H1 (cell line): ENCODE data around the gene FRK. TPM values are rescaled to one million over a fixed set of nuclear protein-coding genes. Genes with fewer than 3 reads are reported as not detected.

ENCODE experiments used
- CTCF ChIA-PET: fragments of 300-600 bp; sonication (Branson Sonifier 250); formaldehyde crosslinking; loops from one replicate; lab custom pipeline; 2021; ENCODE audit not compliant: partially characterized antibody; lab: Charles Lee
- POLR2A ChIA-PET: fragments of 300-600 bp; sonication (Branson Sonifier 250); formaldehyde crosslinking; loops from one replicate; lab custom pipeline; 2021; ENCODE audit warnings: inconsistent platforms; ENCODE audit not compliant: partially characterized antibody; lab: Charles Lee
- DNase-seq, 2 experiments: peaks; one replicate each; pipeline versions ENCODE4 v3.0.0 to v3.0.0-alpha.2; 2010 to 2022; ENCODE audit warnings: low spot score in 2 of 2, low read depth in 1 of 2, mixed read lengths in 1 of 2
- FAIRE-seq: peaks from 2 replicates; lab custom pipeline; 2011; peaks lifted over from hg19 to GRCh38; lab: Jason Lieb, UNC
- H2AFZ ChIP-seq: 2 replicates; pipeline ENCODE4 v1.8.1; 2012; ENCODE audit warnings: low read length, inconsistent platforms
- H2AK5ac ChIP-seq: 2 replicates; pipeline ENCODE4 v1.6.1; 2013; ENCODE audit warnings: low read depth, low read length
- H2BK120ac ChIP-seq: replicated peaks from 2 replicates; pipeline ENCODE3; 2013; ENCODE audit warnings: low read depth, low read length, inconsistent platforms
- H2BK12ac ChIP-seq: 2 replicates; pipeline ENCODE4 v1.6.1; 2013; ENCODE audit warnings: low read depth, low read length
- H2BK15ac ChIP-seq: 2 replicates; pipeline ENCODE4 v1.6.1; 2013; ENCODE audit warnings: low read length
- H2BK20ac ChIP-seq: 2 replicates; pipeline ENCODE4 v1.6.1; 2013; ENCODE audit warnings: low read length
- H2BK5ac ChIP-seq: 2 replicates; pipeline ENCODE4 v1.6.1; 2013; ENCODE audit warnings: low read depth, low read length
- H3K14ac ChIP-seq: 2 replicates; pipeline ENCODE4 v1.6.1; 2013; ENCODE audit warnings: inconsistent platforms; ENCODE audit not compliant: insufficient read length
- H3K18ac ChIP-seq: 2 replicates; pipeline ENCODE4 v1.6.1; 2013; ENCODE audit warnings: low read length; ENCODE audit errors: extremely low read depth
- H3K23ac ChIP-seq: 2 replicates; pipeline ENCODE4 v1.6.1; 2013; ENCODE audit warnings: inconsistent platforms; ENCODE audit not compliant: insufficient read length
- H3K23me2 ChIP-seq: 2 replicates; pipeline ENCODE4 v1.6.1; 2013; ENCODE audit warnings: low read depth, low read length
- H3K27ac ChIP-seq: 2 replicates; pipeline ENCODE4 v1.6.1; 2011; ENCODE audit warnings: low read depth, low read length, inconsistent platforms
- H3K27me3 ChIP-seq, 4 experiments: replicated peaks in 1 of 4; 1 replicate in 1 of 4; 2 replicates in 3 of 4; pipeline versions ENCODE4 v1.6.1 to v1.8.1; 2011 to 2013; ENCODE audit warnings: low read length in 3 of 4, mild to moderate bottlenecking in 3 of 4, inconsistent platforms in 2 of 4, mixed read lengths in 2 of 4, moderate library complexity in 1 of 4; ENCODE audit not compliant: control insufficient read depth in 3 of 4, insufficient read depth in 3 of 4; ENCODE audit errors: extremely low read depth in 1 of 4
- H3K36me3 ChIP-seq, 4 experiments: 2 replicates each; pipeline versions ENCODE4 v1.6.1 to v1.8.1; 2011 to 2013; ENCODE audit warnings: mild to moderate bottlenecking in 4 of 4, low read length in 3 of 4, moderate library complexity in 2 of 4, control low read depth in 1 of 4, inconsistent platforms in 1 of 4; ENCODE audit not compliant: insufficient read depth in 4 of 4, control insufficient read depth in 2 of 4
- H3K4ac ChIP-seq: replicated peaks from 2 replicates; pipeline ENCODE3; 2013; ENCODE audit warnings: low read length, low read depth, mixed read lengths, inconsistent platforms; ENCODE audit not compliant: insufficient read length
- H3K4me1 ChIP-seq, 4 experiments: replicated peaks in 1 of 4; 1 replicate in 1 of 4; 2 replicates in 3 of 4; pipeline versions ENCODE4 v1.6.1 to v1.8.1; 2011 to 2013; ENCODE audit warnings: low read length in 3 of 4, inconsistent platforms in 2 of 4, mixed read lengths in 1 of 4; ENCODE audit not compliant: insufficient read depth in 4 of 4, control insufficient read depth in 3 of 4
- H3K4me2 ChIP-seq, 2 experiments: 2 replicates each; pipeline versions ENCODE4 v1.6.1 to v1.8.1; 2011 to 2013; ENCODE audit warnings: low read depth in 2 of 2, low read length in 2 of 2, control low read depth in 1 of 2, inconsistent platforms in 1 of 2, mild to moderate bottlenecking in 1 of 2; ENCODE audit not compliant: insufficient read depth in 1 of 2
- H3K4me3 ChIP-seq, 4 experiments: fragments of 200-600, 300-600 bp in 1 of 4; sonication (generic), shearing (Covaris generic), sonication (Bioruptor Twin) in 1 of 4; 2 replicates each; pipeline versions ENCODE4 v1.5.1 to v1.8.1; 2011 to 2016; ENCODE audit warnings: low read length in 4 of 4, low read depth in 3 of 4, control low read depth in 2 of 4, inconsistent platforms in 2 of 4, mild to moderate bottlenecking in 2 of 4, mixed read lengths in 1 of 4, moderate library complexity in 1 of 4; ENCODE audit not compliant: insufficient read depth in 2 of 4; ENCODE audit errors: extremely low read depth in 1 of 4
- H3K56ac ChIP-seq: replicated peaks from 2 replicates; pipeline ENCODE3; 2013; ENCODE audit warnings: low read depth, mild to moderate bottlenecking, mixed read lengths, low read length, inconsistent platforms; ENCODE audit not compliant: insufficient read length
- H3K79me1 ChIP-seq: 2 replicates; pipeline ENCODE4 v1.6.1; 2013; ENCODE audit warnings: low read depth, low read length, control low read depth
- H3K79me2 ChIP-seq, 2 experiments: 2 replicates each; pipeline versions ENCODE4 v1.6.1 to v1.8.1; 2012 to 2013; ENCODE audit warnings: low read length in 2 of 2, mild to moderate bottlenecking in 2 of 2, inconsistent platforms in 1 of 2; ENCODE audit not compliant: insufficient read depth in 2 of 2, control insufficient read depth in 1 of 2
- H3K9ac ChIP-seq, 4 experiments: replicated peaks in 1 of 4; 1 replicate in 1 of 4; 2 replicates in 3 of 4; pipeline versions ENCODE4 v1.6.1 to v1.8.1; 2011 to 2013; ENCODE audit warnings: low read depth in 3 of 4, low read length in 3 of 4, control low read depth in 2 of 4, mild to moderate bottlenecking in 2 of 4, moderate library complexity in 2 of 4, inconsistent platforms in 1 of 4; ENCODE audit errors: extremely low read depth in 1 of 4
- H3K9me3 ChIP-seq, 2 experiments: 2 replicates each; pipeline versions ENCODE4 v1.6.1 to v1.8.1; 2012 to 2013; ENCODE audit warnings: mild to moderate bottlenecking in 2 of 2, moderate library complexity in 2 of 2, control low read depth in 1 of 2, inconsistent platforms in 1 of 2, low read depth in 1 of 2, low read length in 1 of 2, mixed read lengths in 1 of 2; ENCODE audit not compliant: insufficient read depth in 2 of 2
- H4K20me1 ChIP-seq, 2 experiments: replicated peaks in 1 of 2; 2 replicates each; pipeline versions ENCODE3 to v1.8.1; 2011 to 2013; ENCODE audit warnings: inconsistent platforms in 2 of 2, low read length in 2 of 2, mild to moderate bottlenecking in 1 of 2; ENCODE audit not compliant: insufficient read depth in 2 of 2, control insufficient read depth in 1 of 2
- H4K5ac ChIP-seq: 2 replicates; pipeline ENCODE4 v1.6.1; 2013; ENCODE audit warnings: low read length, low read depth, mixed read lengths, inconsistent platforms; ENCODE audit not compliant: insufficient read length
- H4K8ac ChIP-seq: 2 replicates; pipeline ENCODE4 v1.8.0; 2013; ENCODE audit warnings: mild to moderate bottlenecking, moderate library complexity, low read length, inconsistent platforms; ENCODE audit not compliant: insufficient read depth; ENCODE audit errors: extremely low read depth
- H4K91ac ChIP-seq: replicated peaks from 2 replicates; pipeline ENCODE3; 2013; ENCODE audit warnings: low read length, mixed read lengths, inconsistent platforms; ENCODE audit not compliant: insufficient read length
- CEBPB ChIP-seq: IDR thresholded peaks from 2 replicates; pipeline ENCODE4 v1.6.1; 2012; ENCODE audit warnings: low read depth, low read length
- CTBP2 ChIP-seq: IDR thresholded peaks from 2 replicates; pipeline ENCODE4 v1.7.0; 2011; ENCODE audit warnings: borderline replicate concordance, mild to moderate bottlenecking, moderate library complexity, mixed read lengths, low read length; ENCODE audit not compliant: insufficient read depth, insufficient read length
- HDAC6 ChIP-seq: IDR thresholded peaks from one replicate; pipeline ENCODE4 v1.7.1; 2012; ENCODE audit warnings: low read depth, mild to moderate bottlenecking, inconsistent platforms, low read length, moderate library complexity
- KDM1A ChIP-seq: fragments of 200-600, 300-600 bp; sonication (generic); IDR thresholded peaks from 2 replicates; pipeline ENCODE4 v1.7.1; 2016; ENCODE audit warnings: mild to moderate bottlenecking, low read length, borderline replicate concordance
- PHF8 ChIP-seq: fragments of 200-600 bp; sonication (generic); conservative IDR thresholded peaks from 2 replicates; pipeline ENCODE4 v1.7.1; 2012; ENCODE audit warnings: low read depth, mild to moderate bottlenecking, inconsistent platforms, low read length, moderate library complexity
- POLR2AphosphoS5 ChIP-seq: IDR thresholded peaks from 2 replicates; pipeline ENCODE4 v1.6.1; 2011; ENCODE audit warnings: low read depth, low read length
- POU5F1 ChIP-seq: IDR thresholded peaks from 2 replicates; pipeline ENCODE4 v1.6.1; 2011; ENCODE audit warnings: low read depth, mild to moderate bottlenecking, low read length, moderate library complexity
- SIX5 ChIP-seq: IDR thresholded peaks from 2 replicates; pipeline ENCODE4 v1.6.1; 2011; ENCODE audit warnings: mild to moderate bottlenecking, low read depth, low read length
- SP1 ChIP-seq: IDR thresholded peaks from 2 replicates; pipeline ENCODE4 v1.6.1; 2011; ENCODE audit warnings: low read depth, low read length
- WGBS, 2 experiments: shearing (Covaris generic) in 1 of 2; methylation state at CpG; one replicate each; pipeline versions ENCODE4 v1.1.6 to v1.1.7; 2013 to 2015; ENCODE audit warnings: low lambda C conversion rate in 2 of 2, mixed read lengths in 2 of 2, inconsistent platforms in 1 of 2, low coverage in 1 of 2, missing lambda C conversion rate in 1 of 2; ENCODE audit not compliant: insufficient replicate concordance in 2 of 2, insufficient coverage in 1 of 2, insufficient read length in 1 of 2; ENCODE audit errors: extremely low coverage in 1 of 2, missing lambda C conversion rate in 1 of 2; 5-methylcytosine and 5-hydroxymethylcytosine counted together
- polyA plus RNA-seq, 7 experiments: library from polyadenylated mRNA; depleted of rRNA in 3 of 7; stranded (reverse) in 5 of 7; unstranded in 2 of 7; fragments of >200 nt in 5 of 7; fragments of 200-250 nt in 2 of 7; gene quantifications; 1 replicate in 5 of 7; 2 replicates in 1 of 7; 4 replicates in 1 of 7; pipeline versions ENCODE4 v1.2.1 to v1.2.3, GENCODE V29; 2011 to 2013; ENCODE audit warnings: missing spikeins in 2 of 7, mixed read lengths in 2 of 7
- total RNA-seq: library from RNA; stranded (reverse); fragmentation: NEBNext Ultra II Directional; extraction: Animal tissue kit (Norgen Biotek cat#: 25700); gene quantifications from 2 replicates; pipeline ENCODE4 v1.2.1, GENCODE V29; 2021
- TF ChIP-seq, protein P1 (sequence below), 3 experiments: IDR thresholded peaks; 1 replicate in 2 of 3; 2 replicates in 1 of 3; pipeline versions ENCODE4 v1.5.1 to v1.6.1; 2011; ENCODE audit warnings: low read length in 3 of 3, mild to moderate bottlenecking in 3 of 3, inconsistent platforms in 2 of 3, low read depth in 1 of 3, moderate library complexity in 1 of 3; ENCODE audit not compliant: insufficient read depth in 1 of 3; ENCODE audit errors: control extremely low read depth in 1 of 3
- TF ChIP-seq, protein P2 (sequence below): IDR thresholded peaks from 2 replicates; pipeline ENCODE4 v1.6.1; 2011; ENCODE audit warnings: low read length, improper control_type of control experiment

FRK gene
- total and polyA plus RNA-seq, 2 of the 8 experiments (the other 6 are each of a cell fraction or from before 2014, with no cell fraction given): 0.11 to 0.24 TPM

DNA sequence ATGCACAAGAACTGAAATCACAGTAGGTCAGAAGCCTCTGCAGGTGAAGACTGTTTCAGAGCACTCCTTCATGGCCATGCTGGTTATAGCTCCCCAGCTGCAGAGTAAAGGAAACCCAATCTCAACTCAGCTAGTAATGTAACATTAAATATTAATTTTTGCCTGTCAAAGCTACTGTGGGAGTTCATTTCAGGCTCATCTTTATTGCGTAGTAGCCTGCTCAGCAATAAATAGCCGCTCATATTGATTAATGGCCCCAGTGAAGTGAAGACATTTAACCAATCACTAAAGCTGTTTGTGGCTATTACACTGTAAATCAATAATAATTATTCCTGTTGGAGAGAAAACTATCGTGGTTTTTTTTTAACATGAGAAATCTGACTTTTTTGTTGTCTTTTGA lies 101.7 kb downstream of the FRK start:
- no peak overlapping the region for H2BK20ac ChIP-seq
- H4K5ac ChIP-seq: no peak overlapping the region
- no peaks in the 10 kb centered on the region for H3K23me2 ChIP-seq
- DNase-seq (no peak), FAIRE-seq (no peak)
- H3K36me3 ChIP-seq: no peaks in the 10 kb centered on the region
- H3K27me3 ChIP-seq: no peaks in the 10 kb centered on the region
- H3K4me1 ChIP-seq: no peaks in the 10 kb centered on the region
- no peak overlapping the region for H2BK12ac ChIP-seq
- no peak overlapping the region for H3K18ac ChIP-seq
- H3K23ac ChIP-seq: no peak overlapping the region
- WGBS, 2 experiments: 86% methylated on average over 3 of the region's 3 CpGs; no CpG with 5 or more reads in 1 of the 2 experiments
- CTCF ChIA-PET: interaction anchor here (0.6 kb wide), 1 partner anchor 1324 kb away, joined by 3 read pairs; no protein-coding TSS in a partner anchor
- POLR2A ChIA-PET: no interaction called here
- H3K27ac ChIP-seq: no peak overlapping the region
- no peak overlapping the region for H3K4me2 ChIP-seq
- H3K9ac ChIP-seq: no peak overlapping the region
- no peaks in the 10 kb centered on the region for H4K20me1 ChIP-seq
- no peak overlapping the region for H2AFZ ChIP-seq
- H3K9me3 ChIP-seq: no peaks in the 10 kb centered on the region
- no peak overlapping the region for H3K4me3 ChIP-seq
- H4K8ac ChIP-seq: no peak overlapping the region
- no peak overlapping the region for H3K14ac ChIP-seq
- H2BK5ac ChIP-seq: no peak overlapping the region
- no peak overlapping the region for H4K91ac ChIP-seq
- no peaks in the 10 kb centered on the region for H3K79me2 ChIP-seq
- no peak overlapping the region for H3K56ac ChIP-seq
- no peak overlapping the region for H2BK120ac ChIP-seq
- H2AK5ac ChIP-seq: no peak overlapping the region
- H3K4ac ChIP-seq: no peak overlapping the region
- no peaks in the 10 kb centered on the region for H3K79me1 ChIP-seq
- H2BK15ac ChIP-seq: no peak overlapping the region
- TF ChIP-seq CTBP2 (no peak), PHF8 (no peak), CEBPB (no peak), HDAC6 (no peak), POU5F1 (no peak), KDM1A (no peak), POLR2AphosphoS5 (no peak), SIX5 (no peak), SP1 (no peak)
- TF ChIP-seq, protein P1, sequence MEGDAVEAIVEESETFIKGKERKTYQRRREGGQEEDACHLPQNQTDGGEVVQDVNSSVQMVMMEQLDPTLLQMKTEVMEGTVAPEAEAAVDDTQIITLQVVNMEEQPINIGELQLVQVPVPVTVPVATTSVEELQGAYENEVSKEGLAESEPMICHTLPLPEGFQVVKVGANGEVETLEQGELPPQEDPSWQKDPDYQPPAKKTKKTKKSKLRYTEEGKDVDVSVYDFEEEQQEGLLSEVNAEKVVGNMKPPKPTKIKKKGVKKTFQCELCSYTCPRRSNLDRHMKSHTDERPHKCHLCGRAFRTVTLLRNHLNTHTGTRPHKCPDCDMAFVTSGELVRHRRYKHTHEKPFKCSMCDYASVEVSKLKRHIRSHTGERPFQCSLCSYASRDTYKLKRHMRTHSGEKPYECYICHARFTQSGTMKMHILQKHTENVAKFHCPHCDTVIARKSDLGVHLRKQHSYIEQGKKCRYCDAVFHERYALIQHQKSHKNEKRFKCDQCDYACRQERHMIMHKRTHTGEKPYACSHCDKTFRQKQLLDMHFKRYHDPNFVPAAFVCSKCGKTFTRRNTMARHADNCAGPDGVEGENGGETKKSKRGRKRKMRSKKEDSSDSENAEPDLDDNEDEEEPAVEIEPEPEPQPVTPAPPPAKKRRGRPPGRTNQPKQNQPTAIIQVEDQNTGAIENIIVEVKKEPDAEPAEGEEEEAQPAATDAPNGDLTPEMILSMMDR (IDR thresholded peaks at IDR 0.05; ENCODE audit: control extremely low read depth in 1 of 3, insufficient read depth in 1 of 3, low read depth in 1 of 3, low read length in 3 of 3): no peak
- TF ChIP-seq, protein P2, sequence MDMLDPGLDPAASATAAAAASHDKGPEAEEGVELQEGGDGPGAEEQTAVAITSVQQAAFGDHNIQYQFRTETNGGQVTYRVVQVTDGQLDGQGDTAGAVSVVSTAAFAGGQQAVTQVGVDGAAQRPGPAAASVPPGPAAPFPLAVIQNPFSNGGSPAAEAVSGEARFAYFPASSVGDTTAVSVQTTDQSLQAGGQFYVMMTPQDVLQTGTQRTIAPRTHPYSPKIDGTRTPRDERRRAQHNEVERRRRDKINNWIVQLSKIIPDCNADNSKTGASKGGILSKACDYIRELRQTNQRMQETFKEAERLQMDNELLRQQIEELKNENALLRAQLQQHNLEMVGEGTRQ: no peak
